Bone marrow (tissue), 2 donors: Measurements from ENCODE around the gene PKIB.
"Not testable (repeated sequence)": the region's sequence is repeated elsewhere in the genome, so short reads cannot be mapped to it uniquely, and the experiment has no call there.

ENCODE experiments used
- DNase-seq, 2 donors: peaks; one replicate each; lab custom pipeline; 2025; lab: John Stamatoyannopoulos, UW

PKIB gene

GRCh38 chr6:122710908-122711635 is 100.9 kb downstream of the PKIB start:
- DNase-seq = no peak

- DNase-seq = no peak
Observed at GRCh38 chr6:122712093-122712447, 101.9 kb downstream of the PKIB start.

DNA sequence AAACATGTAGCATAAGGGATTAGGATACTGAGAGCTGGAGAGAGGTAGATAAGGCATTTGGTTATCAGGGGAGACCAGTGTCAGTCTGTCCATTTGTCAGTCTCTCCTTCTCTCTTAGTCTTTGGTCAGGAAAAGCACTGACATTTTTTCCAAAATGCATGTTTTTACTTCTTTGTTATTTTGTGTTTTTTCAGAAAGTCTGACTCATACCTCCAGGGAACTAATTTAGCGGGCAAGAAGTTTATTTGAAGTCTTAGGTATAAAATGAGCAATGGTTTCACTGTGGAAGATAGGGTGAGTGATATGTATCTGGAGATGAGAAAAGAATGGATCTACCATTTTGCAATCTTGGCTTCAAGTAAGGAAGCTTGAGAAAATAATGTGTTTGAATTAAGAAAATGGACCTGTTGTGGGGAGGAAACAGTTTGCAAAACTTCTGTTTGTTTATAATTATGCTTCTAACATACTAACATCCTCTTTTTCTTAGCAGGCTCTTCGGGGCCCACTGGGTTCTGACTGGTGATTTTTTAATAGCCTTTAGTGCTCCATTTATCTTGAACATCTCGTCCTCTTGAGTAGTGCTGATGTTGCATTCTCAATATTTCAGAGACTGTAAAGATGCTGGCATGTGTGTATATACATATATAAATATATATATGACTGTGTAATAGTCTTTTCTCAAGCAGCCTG is 102.4 kb downstream of the PKIB start:
- no peak for DNase-seq

DNA sequence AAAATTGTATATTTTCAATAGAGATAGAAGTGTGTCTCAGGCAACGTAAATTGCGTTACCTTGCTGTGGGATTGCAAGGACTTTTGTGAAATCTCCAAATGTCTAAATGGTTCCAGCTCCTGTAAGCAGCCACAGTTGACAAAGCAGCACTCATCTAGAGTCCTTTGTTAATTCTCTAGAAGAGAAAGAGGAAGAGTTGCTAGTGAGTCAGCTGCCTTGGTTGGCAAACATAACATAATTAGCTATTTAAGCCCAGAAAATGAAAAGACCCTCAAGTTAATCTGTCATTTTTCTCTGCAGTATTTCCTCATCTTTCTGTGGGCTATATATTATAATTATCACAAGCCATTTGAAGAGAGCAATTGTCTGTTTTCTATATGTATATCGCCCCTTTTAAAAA is 102.9 kb downstream of the PKIB start:
- peak in 1 of 2 donors; percentile 36 for DNase-seq

DNA sequence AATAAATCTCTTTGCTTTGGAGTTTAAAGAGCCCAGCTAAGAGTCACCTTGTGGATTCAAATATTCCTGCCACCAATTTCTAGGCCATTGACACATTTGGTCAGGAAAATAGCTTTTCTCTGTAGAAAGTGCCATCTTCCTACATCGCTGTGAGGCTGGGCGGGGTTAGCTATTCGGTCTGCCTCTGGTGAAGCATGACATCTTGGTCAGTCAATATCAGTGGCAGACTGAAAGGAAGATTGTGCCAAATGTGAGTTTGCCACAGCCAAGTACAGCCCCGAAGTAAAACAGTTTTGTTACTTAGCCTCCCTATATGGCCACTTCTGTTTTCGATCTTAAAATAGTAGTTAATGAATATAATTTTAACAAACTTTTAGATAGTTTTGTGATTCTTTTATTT is 103.9 kb downstream of the PKIB start:
- no peak for DNase-seq

DNA sequence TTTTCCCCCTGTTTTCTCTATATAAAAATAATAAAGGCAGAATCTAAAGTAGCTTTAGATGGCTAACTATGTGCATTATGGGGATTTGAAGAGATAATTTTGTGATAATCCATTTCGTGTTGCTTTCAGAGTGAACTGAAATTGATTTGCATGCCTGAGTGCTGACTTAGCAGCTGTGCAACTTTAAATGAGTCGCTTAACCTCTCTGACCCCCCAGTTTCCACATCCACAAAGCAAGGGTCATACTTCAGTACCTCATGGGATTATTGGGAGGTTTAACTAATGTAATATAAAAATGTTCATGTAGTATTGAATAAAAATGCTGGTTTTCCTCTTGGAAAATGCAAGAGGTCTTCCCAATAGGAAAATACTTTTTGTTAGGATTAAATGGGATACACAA is 105.5 kb downstream of the PKIB start:
- DNase-seq = no peak

DNA sequence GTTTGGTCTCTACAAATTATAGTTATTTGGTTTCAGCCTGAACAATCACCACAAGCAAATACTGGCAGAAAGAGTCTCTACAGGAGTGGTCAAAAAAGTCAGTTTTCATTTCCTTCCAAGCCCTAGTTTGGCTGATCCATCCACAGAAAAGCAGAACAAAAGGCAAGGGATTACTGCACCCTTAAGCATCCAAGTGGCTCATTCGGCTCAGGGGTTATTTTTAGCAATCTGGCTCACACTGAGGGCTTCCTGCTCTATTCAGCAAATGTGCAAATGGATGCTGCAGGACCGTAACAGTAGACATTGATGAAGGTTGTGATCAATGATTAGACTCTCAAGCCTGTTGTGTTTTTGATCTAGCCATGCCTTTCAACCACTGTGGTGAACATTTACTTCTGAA is 107.1 kb downstream of the PKIB start:
- peak in 1 of 2 donors; percentile 40 for DNase-seq

- no peak for DNase-seq
Observed at GRCh38 chr6:122718616-122719015, 108.4 kb downstream of the PKIB start.

DNA sequence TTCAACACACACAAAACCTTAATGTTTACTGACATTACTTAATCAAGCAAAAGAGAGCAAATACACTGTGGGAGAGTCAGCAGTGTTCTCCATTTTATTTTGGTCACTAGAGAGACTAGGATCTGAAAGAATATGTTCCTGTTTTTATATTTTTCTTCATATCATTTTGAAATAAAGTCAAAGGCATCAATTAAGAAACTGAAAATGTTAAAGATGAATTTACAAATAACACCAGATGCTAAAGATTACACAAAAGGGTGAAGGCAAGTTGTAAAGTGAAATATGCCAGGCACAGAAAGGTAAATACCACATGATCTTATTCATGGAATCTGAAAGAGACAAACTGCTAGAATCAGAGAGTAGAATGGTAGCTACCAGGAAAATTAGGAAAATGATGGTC is 109.0 kb downstream of the PKIB start:
- no peak for DNase-seq

GRCh38 chr6:122722746-122723145 is 112.5 kb downstream of the PKIB start:
- DNase-seq = no peak

- DNase-seq = no peak
Observed at GRCh38 chr6:122726649-122727048, 116.4 kb downstream of the PKIB start.

DNA sequence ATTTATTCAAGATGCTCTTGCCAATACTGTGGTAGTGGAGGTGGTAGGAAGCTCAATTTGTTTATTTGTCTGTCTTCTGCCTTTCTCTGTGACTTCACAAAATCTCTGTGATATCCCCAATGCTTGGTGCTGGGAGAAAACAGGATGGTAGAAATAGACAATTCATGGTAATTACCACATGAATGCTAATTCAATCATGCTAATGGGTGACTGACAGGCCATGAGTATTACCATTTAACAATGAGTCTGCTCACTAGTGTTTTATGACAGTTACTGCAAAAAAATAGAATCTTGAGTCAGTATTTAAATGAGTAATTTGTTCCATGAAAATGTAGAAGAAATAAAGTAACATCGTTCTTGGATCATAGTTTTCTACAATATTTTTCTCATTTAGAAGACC is 117.0 kb downstream of the PKIB start:
- DNase-seq = no peak

DNA sequence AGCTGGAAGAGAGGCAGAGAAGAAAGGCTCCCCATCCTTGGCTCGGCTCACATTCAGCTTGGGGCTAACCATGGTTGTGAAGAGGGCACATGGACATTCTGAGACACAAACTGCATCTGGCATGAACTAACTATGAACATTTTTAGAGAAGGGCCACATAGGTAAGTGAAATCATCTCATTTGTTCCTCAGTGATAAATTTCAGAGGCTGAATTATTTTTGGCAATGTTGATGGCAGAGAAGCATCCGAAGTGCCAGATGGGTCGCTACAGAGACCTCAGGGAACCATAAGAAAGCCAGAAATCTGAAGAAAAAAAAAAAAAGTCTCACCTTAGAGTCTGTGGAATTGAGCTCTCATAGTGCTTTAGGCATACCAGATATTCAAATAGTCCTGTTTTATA is 120.1 kb downstream of the PKIB start:
- no peak for DNase-seq

- DNase-seq = no peak
Observed at GRCh38 chr6:122730775-122731386, 120.7 kb downstream of the PKIB start.

GRCh38 chr6:122733259-122733658 is 123.1 kb downstream of the PKIB start:
- DNase-seq = no peak

DNA sequence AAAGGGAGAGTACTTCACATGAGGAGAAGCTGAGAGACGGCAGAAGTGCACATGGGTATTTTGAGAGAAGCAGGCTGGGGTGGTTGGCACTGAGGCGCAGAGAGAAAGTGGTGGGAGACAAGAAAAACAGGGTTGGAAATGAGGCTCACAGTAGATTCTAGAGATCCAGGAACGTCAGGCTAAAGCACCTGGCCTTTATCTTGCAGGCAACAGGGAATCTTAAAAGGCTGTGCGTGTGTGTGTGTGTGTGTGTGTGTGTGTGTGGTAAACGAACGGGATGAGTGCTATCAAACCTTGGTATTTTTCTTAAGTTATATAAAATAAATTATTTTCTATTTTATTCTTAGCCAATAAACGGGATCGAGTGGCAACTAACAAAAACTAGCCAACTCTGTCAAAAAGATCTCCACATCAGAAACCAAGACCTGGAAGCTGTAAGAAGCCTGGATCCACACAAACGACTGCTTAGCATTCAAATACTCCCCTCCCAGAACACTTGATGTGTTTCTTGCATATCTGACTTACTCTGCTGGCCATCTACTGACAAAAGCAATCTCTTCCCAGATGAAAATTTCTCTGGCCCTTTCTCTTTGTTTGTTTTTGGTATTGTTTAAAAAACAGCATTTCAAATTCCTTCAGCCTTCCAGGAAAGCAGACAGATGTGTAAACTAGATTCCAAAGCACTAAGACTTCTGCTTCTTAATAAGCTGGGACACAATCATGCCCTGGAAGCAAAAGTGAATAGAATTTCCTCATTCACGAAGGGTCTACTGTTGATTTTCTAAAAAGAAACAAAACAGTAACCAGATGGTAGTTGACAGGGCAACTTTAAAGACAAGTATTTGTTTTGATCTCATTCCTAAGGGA is 124.6 kb downstream of the PKIB start:
- DNase-seq = no peak

GRCh38 chr6:122735582-122735981 is 125.4 kb downstream of the PKIB start:
- no peak for DNase-seq

- DNase-seq = no peak
Observed at GRCh38 chr6:122736163-122736562, 126.0 kb downstream of the PKIB start.

- DNase-seq = no peak
Observed at GRCh38 chr6:122736616-122737015, 126.4 kb downstream of the PKIB start.

DNA sequence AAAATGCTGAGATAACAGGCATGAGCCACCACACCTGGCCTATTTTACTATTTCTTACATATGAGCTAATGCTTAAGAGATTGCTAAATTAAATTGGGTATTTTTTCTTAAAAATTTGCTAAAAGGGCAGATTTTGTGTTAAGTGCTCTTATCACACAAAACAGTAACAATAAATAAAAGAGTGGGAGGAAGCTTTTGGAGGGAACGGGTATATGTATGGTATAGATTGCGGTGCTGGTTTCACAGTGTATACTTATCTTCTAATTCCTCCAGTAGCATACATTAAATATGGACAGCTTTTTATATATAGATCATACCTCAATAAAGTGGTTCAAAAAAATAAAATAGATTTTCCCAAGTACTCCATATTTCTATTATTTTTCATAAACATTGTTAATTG is 129.9 kb downstream of the PKIB start:
- DNase-seq = no peak

- no peak for DNase-seq
Observed at GRCh38 chr6:122740936-122741335, 130.7 kb downstream of the PKIB start.

DNA sequence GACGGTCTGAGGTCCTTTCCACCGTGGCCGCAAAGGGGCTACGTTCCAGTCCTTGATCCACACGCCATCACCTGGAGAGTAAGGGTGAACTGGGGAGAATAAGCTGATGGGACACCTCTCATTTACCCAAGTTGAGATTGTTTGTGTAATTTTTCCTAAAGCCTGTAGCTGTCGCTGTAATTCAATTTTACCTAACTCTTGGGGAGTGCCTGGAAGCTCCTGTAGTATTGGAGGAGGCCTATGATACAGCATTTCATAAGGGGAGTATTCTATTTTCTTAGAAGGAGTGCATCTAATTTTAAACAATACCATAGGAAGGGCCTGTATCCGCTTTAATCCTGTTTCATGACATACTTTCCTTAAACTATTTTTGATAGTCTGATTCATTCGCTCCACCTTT is 134.0 kb downstream of the PKIB start:
- not testable (repeated sequence) for DNase-seq
